GM23338 (cell line): ENCODE measurements around the gene ATP6V0A4.

Experiments
- CREB1 ChIP-seq: fragments of 250-450 bp; sonication (Bioruptor Pico); IDR thresholded peaks from 2 replicates; pipeline ENCODE4 v1.5.0; 2020; ENCODE audit warnings: low read depth, mild to moderate bottlenecking, moderate library complexity
- CTCF ChIP-seq, 2 experiments: fragments of 200-600 bp in 1 of 2; sonication (generic) in 1 of 2; conservative IDR thresholded peaks; 2 replicates each; pipeline versions ENCODE4 v1.5.1 to v1.6.1; 2016 to 2017; ENCODE audit warnings: antibody characterized with exemption in 2 of 2, low read depth in 2 of 2, mild to moderate bottlenecking in 2 of 2, moderate library complexity in 1 of 2
- ETS1 ChIP-seq: IDR thresholded peaks from 2 replicates; pipeline ENCODE4 v1.6.1; 2016; ENCODE audit warnings: antibody characterized with exemption
- EZH2 ChIP-seq: fragments of 200-600 bp; sonication (generic); IDR thresholded peaks from one replicate; pipeline ENCODE4 v1.8.0; 2017; ENCODE audit warnings: antibody characterized with exemption, mild to moderate bottlenecking, low read depth; ENCODE audit not compliant: unreplicated experiment
- EZH2phosphoT487 ChIP-seq: fragments of 200-600 bp; sonication (generic); IDR thresholded peaks from one replicate; pipeline ENCODE4 v1.8.1; 2018; ENCODE audit warnings: antibody characterized with exemption; ENCODE audit not compliant: unreplicated experiment
- JUNB ChIP-seq: IDR thresholded peaks from one replicate; pipeline ENCODE4 v1.6.1; 2016; ENCODE audit warnings: antibody characterized with exemption; ENCODE audit not compliant: unreplicated experiment
- NANOG ChIP-seq: IDR thresholded peaks from 2 replicates; pipeline ENCODE4 v1.6.1; 2016; ENCODE audit warnings: antibody characterized with exemption, borderline replicate concordance
- POLR2AphosphoS5 ChIP-seq: IDR thresholded peaks from 2 replicates; pipeline ENCODE4 v1.6.1; 2016; ENCODE audit warnings: antibody characterized with exemption, low read depth
- REST ChIP-seq: IDR thresholded peaks from one replicate; pipeline ENCODE4 v1.6.1; 2018; ENCODE audit warnings: antibody characterized with exemption; ENCODE audit not compliant: unreplicated experiment
- STAT1 ChIP-seq: IDR thresholded peaks from one replicate; pipeline ENCODE4 v1.6.1; 2016; ENCODE audit warnings: antibody characterized with exemption; ENCODE audit not compliant: unreplicated experiment
- ZNF114 ChIP-seq: fragments of 250-450 bp; sonication (Bioruptor Pico); IDR thresholded peaks from 2 replicates; pipeline ENCODE4 v1.5.0; 2020; ENCODE audit warnings: mild to moderate bottlenecking, moderate library complexity
- ZNF331 ChIP-seq: fragments of 250-450 bp; sonication (Bioruptor Pico); IDR thresholded peaks from 2 replicates; pipeline ENCODE4 v1.5.0; 2020; ENCODE audit warnings: low read depth, mild to moderate bottlenecking, moderate library complexity
- ZNF462 ChIP-seq: fragments of 250-450 bp; sonication (Bioruptor Pico); IDR thresholded peaks from 2 replicates; pipeline ENCODE4 v1.5.0; 2020; ENCODE audit warnings: mild to moderate bottlenecking, moderate library complexity

- TF ChIP-seq CTCF (conservative IDR thresholded peaks at IDR 0.05; ENCODE audit: low read depth in 2 of 2) (no peak), POLR2AphosphoS5 (no peak), EZH2 (no peak), ETS1 (no peak), EZH2phosphoT487 (no peak), REST (no peak), NANOG (no peak), JUNB (no peak), STAT1 (no peak), CREB1 (CRISPR knock-in tag) (no peak), ZNF331 (no peak), ZNF114 (CRISPR knock-in tag) (no peak), ZNF462 (no peak)
These were observed 42.7 kb downstream of the ATP6V0A4 start for GRCh38 chr7:138755331-138755747.
